HEK293T (cell line): ENCODE data around the gene SLC29A1.

Experiments
- CTCF ChIA-PET: fragments of 350-600 bp; formaldehyde crosslinking; extraction: SDS; loops from one replicate; lab custom pipeline; 2021; ENCODE audit warnings: antibody characterized with exemption, inconsistent platforms; lab: Yijun Ruan, JAX
- POLR2A ChIA-PET: fragments of 350-600 bp; formaldehyde crosslinking; extraction: SDS; loops from one replicate; lab custom pipeline; 2020; ENCODE audit warnings: antibody characterized with exemption, inconsistent platforms; lab: Yijun Ruan, JAX
- DNase-seq: peaks from one replicate; pipeline ENCODE4 v3.0.0; 2012; ENCODE audit warnings: mixed read lengths; ENCODE audit errors: extremely low spot score
- ARNT ChIP-seq: fragments of 450-650 bp; IDR thresholded peaks from 2 replicates; pipeline ENCODE4 v1.6.1; 2017; ENCODE audit warnings: mild to moderate bottlenecking
- BHLHE40 ChIP-seq: fragments of 450-650 bp; IDR thresholded peaks from 2 replicates; pipeline ENCODE4 v1.6.1; 2016; ENCODE audit warnings: mild to moderate bottlenecking, moderate library complexity, borderline replicate concordance
- CTBP1 ChIP-seq: fragments of 450-650 bp; IDR thresholded peaks from 2 replicates; pipeline ENCODE4 v1.6.1; 2016; ENCODE audit warnings: borderline replicate concordance
- ELF4 ChIP-seq: fragments of 450-650 bp; IDR thresholded peaks from 2 replicates; pipeline ENCODE4 v1.6.1; 2017; ENCODE audit warnings: antibody characterized with exemption
- FOXA1 ChIP-seq: fragments of 450-650 bp; IDR thresholded peaks from 2 replicates; pipeline ENCODE4 v1.6.1; 2016; ENCODE audit warnings: mild to moderate bottlenecking
- FOXK2 ChIP-seq: fragments of 450-650 bp; IDR thresholded peaks from 2 replicates; pipeline ENCODE4 v1.6.1; 2016; ENCODE audit warnings: mild to moderate bottlenecking
- FOXM1 ChIP-seq: fragments of 450-650 bp; IDR thresholded peaks from 2 replicates; pipeline ENCODE4 v1.6.1; 2017; ENCODE audit warnings: mild to moderate bottlenecking, borderline replicate concordance
- HDGF ChIP-seq: fragments of 450-650 bp; IDR thresholded peaks from 2 replicates; pipeline ENCODE4 v1.6.1; 2017; ENCODE audit warnings: antibody characterized with exemption, borderline replicate concordance
- L3MBTL2 ChIP-seq: fragments of 450-650 bp; conservative IDR thresholded peaks from 2 replicates; pipeline ENCODE4 v1.6.1; 2016; ENCODE audit warnings: mild to moderate bottlenecking
- LEF1 ChIP-seq: fragments of 450-650 bp; IDR thresholded peaks from 2 replicates; pipeline ENCODE4 v1.6.1; 2017; ENCODE audit warnings: mild to moderate bottlenecking, borderline replicate concordance
- NFRKB ChIP-seq: fragments of 450-650 bp; IDR thresholded peaks from 2 replicates; pipeline ENCODE4 v1.6.1; 2016; ENCODE audit warnings: mild to moderate bottlenecking, moderate library complexity
- PKNOX1 ChIP-seq: fragments of 450-650 bp; IDR thresholded peaks from 2 replicates; pipeline ENCODE4 v1.6.1; 2016
- SP1 ChIP-seq: fragments of 450-650 bp; IDR thresholded peaks from 2 replicates; pipeline ENCODE4 v1.6.1; 2017
- SUZ12 ChIP-seq: fragments of 450-650 bp; IDR thresholded peaks from 2 replicates; pipeline ENCODE4 v1.6.1; 2016; ENCODE audit warnings: mild to moderate bottlenecking
- TARDBP ChIP-seq: fragments of 450-650 bp; IDR thresholded peaks from 2 replicates; pipeline ENCODE4 v1.6.1; 2016
- ZNF384 ChIP-seq: fragments of 450-650 bp; IDR thresholded peaks from 2 replicates; pipeline ENCODE4 v1.6.1; 2016

The SLC29A1 gene

GRCh38 chr6:44276667-44277640 is 53.6 kb downstream of the SLC29A1 start:
- CTCF ChIA-PET, result interaction anchor here (0.8 to 0.9 kb wide), 2 partner anchors 10 to 28 kb away, joined by 3 read pairs; no protein-coding TSS in a partner anchor
- POLR2A ChIA-PET, result interaction anchor here (1.1 to 1.3 kb wide), 2 partner anchors 13 to 31 kb away, joined by 3 to 4 read pairs; partner anchors contain the start of gene HSP90AB1
- no peak for DNase-seq

GRCh38 chr6:44277763-44278162 is 54.4 kb downstream of the SLC29A1 start:
- POLR2A ChIA-PET, result interaction anchor here (0.9 to 1.3 kb wide), 3 partner anchors 12 to 31 kb away, joined by 3 to 4 read pairs (median 3); partner anchors contain the start of gene HSP90AB1
- DNase-seq, result no peak
- TF ChIP-seq TARDBP, result no peak
- no peak for TF ChIP-seq CTBP1
- TF ChIP-seq SP1, result no peak
- TF ChIP-seq NFRKB, result no peak
- TF ChIP-seq FOXA1, result no peak
- no peak for TF ChIP-seq FOXK2
- no peak for TF ChIP-seq SUZ12
- TF ChIP-seq BHLHE40, result no peak
- no peak for TF ChIP-seq LEF1
- CTCF ChIA-PET, result interaction anchor here (0.9 kb wide), 1 partner anchor 28 kb away, joined by 3 read pairs; no protein-coding TSS in a partner anchor

More at GRCh38 chr6:44276667-44277640, 53.6 kb downstream of the SLC29A1 start:
- no peak for TF ChIP-seq ELF4
- no peak for TF ChIP-seq ZNF384
- TF ChIP-seq CTBP1, result no peak
- TF ChIP-seq NFRKB, result no peak
- no peak for TF ChIP-seq FOXK2
- no peak for TF ChIP-seq SP1
- no peak for TF ChIP-seq LEF1
- TF ChIP-seq ARNT, result no peak
- no peak for TF ChIP-seq SUZ12
- TF ChIP-seq BHLHE40, result no peak
- TF ChIP-seq L3MBTL2, result no peak
- no peak for TF ChIP-seq FOXA1
- no peak for TF ChIP-seq FOXM1
- no peak for TF ChIP-seq TARDBP
- TF ChIP-seq HDGF, result no peak
- TF ChIP-seq PKNOX1, result no peak

GRCh38 chr6:44278315-44278714 is 54.9 kb downstream of the SLC29A1 start:
- DNase-seq, result no peak
- TF ChIP-seq L3MBTL2 (no peak), CTBP1 (no peak), ZNF384 (no peak), PKNOX1 (no peak), FOXA1 (no peak), TARDBP (no peak), HDGF (no peak), ELF4 (no peak)
- ChIA-PET CTCF (interaction anchor here (1.0 to 1.3 kb wide), 2 partner anchors 10 to 65 kb away, joined by 3 read pairs; no protein-coding TSS in a partner anchor), POLR2A (interaction anchor here (0.9 to 1.1 kb wide), 2 partner anchors 12 to 20 kb away, joined by 3 read pairs; no protein-coding TSS in a partner anchor)

GRCh38 chr6:44278774-44279697 is 55.6 kb downstream of the SLC29A1 start:
- DNase-seq, result no peak
- CTCF ChIA-PET, result interaction anchor here (0.6 to 1.3 kb wide), 4 partner anchors 11 to 65 kb away, joined by 3 read pairs; no protein-coding TSS in a partner anchor
- TF ChIP-seq ELF4, result no peak
- no peak for TF ChIP-seq BHLHE40
- TF ChIP-seq SUZ12, result no peak
- TF ChIP-seq TARDBP, result no peak
- no peak for TF ChIP-seq ZNF384
- no peak for TF ChIP-seq LEF1
- TF ChIP-seq NFRKB, result no peak
- TF ChIP-seq SP1, result no peak
- TF ChIP-seq PKNOX1, result no peak
- no peak for TF ChIP-seq L3MBTL2
- TF ChIP-seq ARNT, result no peak
- POLR2A ChIA-PET, result interaction anchor here (0.8 to 1.0 kb wide), 3 partner anchors 14 to 34 kb away, joined by 3 to 4 read pairs (median 3); partner anchors contain the start of gene AARS2
